HG02571 (cell line): Measurements from ENCODE around the gene OTOG.

ENCODE experiments used
- ATAC-seq: cut with Tn5 transposase; IDR thresholded peaks from one replicate; pipeline ENCODE4 v1.9.1; 2021; ENCODE audit warnings: mild to moderate bottlenecking, moderate library complexity; ENCODE audit not compliant: unreplicated experiment

The OTOG gene

GRCh38 chr11:17642980-17643379, 95.9 kb downstream of the OTOG start:
- ATAC-seq = no peak

- ATAC-seq = no peak
Measured at GRCh38 chr11:17643506-17644405, 96.7 kb downstream of the OTOG start.

- ATAC-seq = no peak
Measured at GRCh38 chr11:17645190-17645970, 98.3 kb downstream of the OTOG start.

- no peak for ATAC-seq
Measured at GRCh38 chr11:17646451-17647145, 99.5 kb downstream of the OTOG start.

- no peak for ATAC-seq
Measured at GRCh38 chr11:17648528-17648927, 101.5 kb downstream of the OTOG start.

- no peak for ATAC-seq
Measured at GRCh38 chr11:17649261-17649660, 102.2 kb downstream of the OTOG start.

- no peak for ATAC-seq
Measured at GRCh38 chr11:17649696-17650095, 102.6 kb downstream of the OTOG start.

GRCh38 chr11:17650127-17650911, 103.3 kb downstream of the OTOG start:
- ATAC-seq = no peak

- no peak for ATAC-seq
Measured at GRCh38 chr11:17651061-17651460, 104.0 kb downstream of the OTOG start.

- no peak for ATAC-seq
Measured at GRCh38 chr11:17651681-17652080, 104.6 kb downstream of the OTOG start.

- no peak for ATAC-seq
Measured at GRCh38 chr11:17652556-17652955, 105.5 kb downstream of the OTOG start.

- ATAC-seq = no peak
Measured at GRCh38 chr11:17653611-17654010, 106.6 kb downstream of the OTOG start.

GRCh38 chr11:17655682-17656081, 108.6 kb downstream of the OTOG start:
- no peak for ATAC-seq

GRCh38 chr11:17658211-17658610, 111.2 kb downstream of the OTOG start:
- ATAC-seq = no peak

GRCh38 chr11:17668166-17668565, 121.1 kb downstream of the OTOG start:
- no peak for ATAC-seq

- no peak for ATAC-seq
Measured at GRCh38 chr11:17672469-17672868, 125.4 kb downstream of the OTOG start.

- ATAC-seq = no peak
Measured at GRCh38 chr11:17673951-17674350, 126.9 kb downstream of the OTOG start.

GRCh38 chr11:17682848-17683247, 135.8 kb downstream of the OTOG start:
- no peak for ATAC-seq

- ATAC-seq = no peak
Measured at GRCh38 chr11:17683377-17684161, 136.5 kb downstream of the OTOG start.

- no peak for ATAC-seq
Measured at GRCh38 chr11:17684550-17684949, 137.5 kb downstream of the OTOG start.
